Retina (tissue), 1 donor: ENCODE measurements around the gene ARSK.
"Not testable (repeated sequence)": the region's sequence is repeated elsewhere in the genome, so short reads cannot be mapped to it uniquely, and the experiment has no call there.

Source experiments
- DNase-seq: peaks from one replicate; pipeline ENCODE4 v3.0.0-alpha.2; 2016

ARSK gene

GRCh38 chr5:95623706-95624105, 68.8 kb downstream of the ARSK start:
- no peak for DNase-seq

GRCh38 chr5:95624368-95624767, 69.5 kb downstream of the ARSK start:
- DNase-seq, result no peak

- no peak for DNase-seq
These were observed 71.8 kb downstream of the ARSK start for GRCh38 chr5:95626701-95627100.

GRCh38 chr5:95627971-95628810, 73.3 kb downstream of the ARSK start:
- DNase-seq, result no peak

GRCh38 chr5:95628933-95629332, 74.0 kb downstream of the ARSK start:
- DNase-seq, result no peak

- no peak for DNase-seq
These were observed 75.6 kb downstream of the ARSK start for GRCh38 chr5:95630394-95630917.

GRCh38 chr5:95631255-95631958, 76.5 kb downstream of the ARSK start:
- no peak for DNase-seq

GRCh38 chr5:95631991-95632675, 77.2 kb downstream of the ARSK start:
- DNase-seq, result no peak

- not testable (repeated sequence) for DNase-seq
These were observed 78.0 kb downstream of the ARSK start for GRCh38 chr5:95632942-95633341.

- DNase-seq, result no peak
These were observed 78.8 kb downstream of the ARSK start for GRCh38 chr5:95633671-95634070.

- no peak for DNase-seq
These were observed 79.2 kb downstream of the ARSK start for GRCh38 chr5:95634081-95634480.

GRCh38 chr5:95638632-95639031, 83.7 kb downstream of the ARSK start:
- DNase-seq, result no peak

- DNase-seq, result no peak
These were observed 86.9 kb downstream of the ARSK start for GRCh38 chr5:95641741-95642220.

GRCh38 chr5:95643152-95643551, 88.3 kb downstream of the ARSK start:
- DNase-seq, result no peak

GRCh38 chr5:95644351-95645042, 89.6 kb downstream of the ARSK start:
- DNase-seq, result peak; percentile 61

- DNase-seq, result not testable (repeated sequence)
These were observed 91.3 kb downstream of the ARSK start for GRCh38 chr5:95646226-95646568.

GRCh38 chr5:95646569-95647431, 91.9 kb downstream of the ARSK start, which contains the start of gene RFESD:
Gene RFESD, plus strand, starts transcription at chr5:95646777. Its CDS starts 5,495 bp downstream, at chr5:95652272.
- peak; percentile 97 for DNase-seq

- no peak for DNase-seq
These were observed 93.3 kb downstream of the ARSK start for GRCh38 chr5:95647886-95648860.

GRCh38 chr5:95649274-95649673, 94.4 kb downstream of the ARSK start:
- no peak for DNase-seq
